ENCODE measurements around the gene PTPRN2. TPM values are rescaled to one million over a fixed set of nuclear protein-coding genes. Genes with fewer than 3 reads are reported as not detected.

Gene PTPRN2
- total and polyA plus RNA-seq, 8 donors: 4.9 to 136 (median 46.8) TPM

- no peak for TF ChIP-seq CTCF (IDR thresholded peaks at IDR 0.05)
- TF ChIP-seq EP300 (IDR thresholded peaks at IDR 0.05): no peak
- no peak for TF ChIP-seq POLR2A (IDR thresholded peaks at IDR 0.05)
- no peak for TF ChIP-seq POLR2AphosphoS5 (IDR thresholded peaks at IDR 0.05)
- Histone ChIP-seq H3K9me3 (peaks cover 4 to 23% (median 16%) of the 10 kb centered on the region in 4 donors), H3K4me1 (no peaks in the 10 kb centered on the region), H3K27ac (no peak overlapping the region), H3K4me3 (no peak overlapping the region), H3K36me3 (no peaks in the 10 kb centered on the region), H3K27me3 (peaks cover 0 to 17% (median 0%) of the 10 kb centered on the region in 3 donors)
- DNase-seq: no peak
- intact Hi-C loops (cut with DNase I; ENCODE audit: low total_unique reads): no loop called here
- WGBS, 5 donors: 63 to 82% (median 74%) methylated on average over 14 of the region's 14 CpGs
Observed at GRCh38 chr7:157767506-157768197, 820.0 kb downstream of the PTPRN2 start.

- TF ChIP-seq EP300 (IDR thresholded peaks at IDR 0.05) (no peak), CTCF (IDR thresholded peaks at IDR 0.05) (no peak), POLR2AphosphoS5 (IDR thresholded peaks at IDR 0.05) (no peak), POLR2A (IDR thresholded peaks at IDR 0.05) (no peak)
- Histone ChIP-seq H3K36me3 (no peaks in the 10 kb centered on the region), H3K4me1 (no peaks in the 10 kb centered on the region), H3K27me3 (peaks cover 0 to 17% (median 0%) of the 10 kb centered on the region in 3 donors), H3K27ac (no peak overlapping the region), H3K9me3 (peaks cover 3 to 21% (median 11%) of the 10 kb centered on the region in 4 donors), H3K4me3 (no peak overlapping the region)
- no peak for DNase-seq
- intact Hi-C loops (cut with DNase I; ENCODE audit: low total_unique reads): no loop called here
Observed at GRCh38 chr7:157766098-157766497, 821.5 kb downstream of the PTPRN2 start.

- Histone ChIP-seq H3K27ac (no peak overlapping the region), H3K4me1 (no peaks in the 10 kb centered on the region), H3K4me3 (no peak overlapping the region), H3K9me3 (peaks cover 0 to 13% (median 5%) of the 10 kb centered on the region in 4 donors), H3K36me3 (no peaks in the 10 kb centered on the region), H3K27me3 (peaks cover 0 to 11% (median 0%) of the 10 kb centered on the region in 3 donors)
- 88 to 100% (median 98%) methylated on average over 1 of the region's 1 CpG for WGBS, 5 donors
- TF ChIP-seq POLR2AphosphoS5 (IDR thresholded peaks at IDR 0.05): no peak
- no peak for TF ChIP-seq EP300 (IDR thresholded peaks at IDR 0.05)
- no peak for TF ChIP-seq CTCF (IDR thresholded peaks at IDR 0.05)
- no peak for DNase-seq
- intact Hi-C loops (cut with DNase I; ENCODE audit: low total_unique reads): no loop called here
Observed at GRCh38 chr7:157764946-157765537, 822.6 kb downstream of the PTPRN2 start.

GRCh38 chr7:157764193-157764592 lies 823.4 kb downstream of the PTPRN2 start:
- Histone ChIP-seq H3K4me1 (no peaks in the 10 kb centered on the region), H3K27ac (no peak overlapping the region), H3K27me3 (peaks cover 0 to 3% (median 0%) of the 10 kb centered on the region in 3 donors), H3K36me3 (no peaks in the 10 kb centered on the region), H3K9me3 (peaks cover 0 to 13% (median 5%) of the 10 kb centered on the region in 4 donors), H3K4me3 (no peak overlapping the region)
- no peak for DNase-seq
- WGBS, 5 donors: 83 to 94% (median 93%) methylated on average over 6 of the region's 6 CpGs
- intact Hi-C loops (cut with DNase I; ENCODE audit: low total_unique reads): no loop called here
- TF ChIP-seq CTCF (IDR thresholded peaks at IDR 0.05) (no peak), POLR2A (IDR thresholded peaks at IDR 0.05) (no peak), EP300 (IDR thresholded peaks at IDR 0.05) (no peak), POLR2AphosphoS5 (IDR thresholded peaks at IDR 0.05) (no peak)
